Activated T-helper 1 cell treated with anti-CD3 and anti-CD28 coated beads, Interleukin-12 subunit alpha, Interleukin-12 subunit beta, Interleukin-2, Interleukin-4 antibody, amounts not matched to agents 30 ng/mL and 10 ng/mL and 1 ng/mL, durations not matched to agents 14 hours and 24 hours and 36 hours (primary cell): ENCODE data around the gene LZTR1. TPM values are rescaled to one million over a fixed set of nuclear protein-coding genes. Genes with fewer than 3 reads are reported as not detected.

ENCODE experiments used
- DNase-seq: peaks from one replicate; pipeline ENCODE4 v3.0.0; 2021; ENCODE audit warnings: low spot score
- H3K27ac Mint-ChIP-seq: one replicate; pipeline ENCODE4 v1.8.0; 2021; ENCODE audit warnings: mild to moderate bottlenecking, mixed read lengths
- H3K27me3 Mint-ChIP-seq: one replicate; pipeline ENCODE4 v1.8.0; 2022; ENCODE audit warnings: mild to moderate bottlenecking, moderate library complexity, mixed read lengths; ENCODE audit not compliant: insufficient read depth
- H3K36me3 Mint-ChIP-seq: one replicate; pipeline ENCODE4 v1.8.0; 2021; ENCODE audit warnings: low read depth, mixed read lengths
- H3K4me1 Mint-ChIP-seq: one replicate; pipeline ENCODE4 v1.8.0; 2021; ENCODE audit warnings: low read depth, mixed read lengths
- H3K4me3 Mint-ChIP-seq: one replicate; pipeline ENCODE4 v1.8.0; 2021; ENCODE audit warnings: mild to moderate bottlenecking, moderate library complexity, mixed read lengths
- H3K9me3 Mint-ChIP-seq: one replicate; pipeline ENCODE4 v1.8.0; 2021; ENCODE audit warnings: mixed read lengths
- intact Hi-C: fragments of 100-400 bp; cut with micrococcal nuclease; formaldehyde crosslinking; loops from one replicate; pipeline ENCODE4 v1.15.1; 2024
- total RNA-seq: library from RNA; stranded (reverse); gene quantifications from 2 replicates; pipeline ENCODE4 v1.2.3, GENCODE V29; 2022

LZTR1 gene
- total RNA-seq, 1 donor from 2014 or later = 81.9 TPM

DNA sequence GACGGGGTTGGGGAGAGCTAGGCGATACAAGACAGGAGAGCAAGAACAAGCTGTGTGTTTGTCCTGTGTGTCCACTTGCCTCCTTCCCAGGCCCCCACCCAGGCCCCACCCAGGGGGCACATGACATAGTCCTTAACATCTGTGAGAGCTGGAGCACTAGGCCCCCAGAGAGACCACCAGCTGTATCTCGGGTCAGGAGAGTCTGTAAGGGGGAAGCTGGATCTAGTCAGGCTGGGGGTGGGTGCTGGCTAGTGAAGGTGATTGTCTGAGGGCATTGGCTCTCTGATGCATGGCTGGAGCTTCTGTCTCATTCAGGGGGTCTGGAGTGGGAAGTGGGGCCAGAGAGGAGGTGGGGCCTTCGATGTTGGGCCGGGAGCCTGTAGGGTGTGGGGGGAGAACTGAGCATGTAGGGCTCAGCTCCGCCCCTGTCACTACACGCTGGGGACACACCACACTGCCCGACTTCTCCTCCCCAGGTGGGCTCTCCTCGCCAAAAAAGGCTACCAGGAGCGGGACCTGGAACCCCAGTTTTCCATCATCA, 33.4 kb downstream of the LZTR1 start:
- no peak for DNase-seq
- Mint-ChIP-seq H3K36me3 (no peaks in the 10 kb centered on the region), H3K9me3 (no peaks in the 10 kb centered on the region), H3K27ac (no peak overlapping the region), H3K4me1 (peaks cover 15% of the 10 kb centered on the region), H3K4me3 (no peak overlapping the region), H3K27me3 (peaks cover 5% of the 10 kb centered on the region)
- intact Hi-C loops = no loop called here

DNA sequence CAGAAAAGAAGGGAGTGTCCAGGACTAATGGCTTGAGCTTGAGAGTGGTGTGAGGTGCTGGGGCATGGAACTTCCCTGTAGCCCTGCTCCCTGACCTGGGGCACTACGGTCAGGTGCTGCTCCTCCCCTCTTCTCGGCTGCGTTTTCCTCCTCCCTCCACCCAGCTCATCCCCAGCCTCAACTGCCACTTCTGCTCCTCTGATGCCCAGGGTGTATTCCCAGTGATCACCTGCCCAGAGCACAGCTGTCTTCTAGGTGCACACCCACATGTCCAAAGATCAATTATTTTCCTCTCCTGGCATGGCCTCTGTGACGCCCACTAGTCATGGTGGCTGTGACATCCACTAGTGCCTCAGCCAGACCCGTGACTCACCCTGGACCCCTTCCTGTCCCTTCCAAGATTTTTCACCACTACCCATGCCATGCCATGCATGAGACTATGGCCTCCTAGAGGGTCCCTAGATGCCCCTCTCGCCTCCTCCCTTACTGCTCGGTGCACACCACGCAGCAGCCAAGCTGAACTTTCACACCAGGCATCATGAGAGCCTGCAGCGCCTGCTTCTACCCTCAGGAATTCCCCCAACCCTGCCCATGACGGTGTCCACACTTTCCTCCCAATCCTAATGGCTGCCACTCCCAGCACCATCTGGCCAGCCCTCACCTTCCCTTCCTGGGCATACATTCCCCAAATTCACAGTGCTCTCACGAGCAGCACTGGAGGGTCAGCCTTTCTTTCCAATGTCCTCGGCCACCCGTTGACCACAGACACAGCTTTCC, 34.7 kb downstream of the LZTR1 start:
- intact Hi-C loops = no loop called here
- DNase-seq = no peak
- Mint-ChIP-seq H3K4me3 (no peak overlapping the region), H3K4me1 (peaks cover 15% of the 10 kb centered on the region), H3K9me3 (no peaks in the 10 kb centered on the region), H3K27me3 (peaks cover 5% of the 10 kb centered on the region), H3K27ac (peak overlapping the region; percentile 26), H3K36me3 (no peaks in the 10 kb centered on the region)

DNA sequence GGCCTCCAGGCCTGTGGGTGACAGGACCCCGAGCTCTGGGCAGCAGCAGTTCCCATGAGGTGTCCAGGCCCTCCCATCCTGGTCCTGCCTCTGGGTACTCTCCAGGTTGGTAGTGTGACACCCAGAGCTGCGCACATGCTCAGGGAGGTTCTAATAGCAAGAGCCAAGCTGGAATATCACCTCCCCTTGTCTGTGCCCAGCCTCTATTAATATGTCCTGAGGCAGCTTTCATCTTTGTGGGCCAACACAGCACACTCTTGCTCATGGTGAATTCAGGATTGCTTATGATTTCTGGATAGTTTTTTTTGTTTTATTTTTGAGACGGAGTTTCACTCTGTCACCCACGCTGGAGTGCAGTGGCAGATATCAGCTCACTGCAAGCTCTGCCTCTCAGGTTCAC, 36.2 kb downstream of the LZTR1 start:
- peaks cover 15% of the 10 kb centered on the region for H3K4me1 Mint-ChIP-seq
- H3K36me3 Mint-ChIP-seq = no peaks in the 10 kb centered on the region
- peaks cover 4% of the 10 kb centered on the region for H3K27me3 Mint-ChIP-seq

DNA sequence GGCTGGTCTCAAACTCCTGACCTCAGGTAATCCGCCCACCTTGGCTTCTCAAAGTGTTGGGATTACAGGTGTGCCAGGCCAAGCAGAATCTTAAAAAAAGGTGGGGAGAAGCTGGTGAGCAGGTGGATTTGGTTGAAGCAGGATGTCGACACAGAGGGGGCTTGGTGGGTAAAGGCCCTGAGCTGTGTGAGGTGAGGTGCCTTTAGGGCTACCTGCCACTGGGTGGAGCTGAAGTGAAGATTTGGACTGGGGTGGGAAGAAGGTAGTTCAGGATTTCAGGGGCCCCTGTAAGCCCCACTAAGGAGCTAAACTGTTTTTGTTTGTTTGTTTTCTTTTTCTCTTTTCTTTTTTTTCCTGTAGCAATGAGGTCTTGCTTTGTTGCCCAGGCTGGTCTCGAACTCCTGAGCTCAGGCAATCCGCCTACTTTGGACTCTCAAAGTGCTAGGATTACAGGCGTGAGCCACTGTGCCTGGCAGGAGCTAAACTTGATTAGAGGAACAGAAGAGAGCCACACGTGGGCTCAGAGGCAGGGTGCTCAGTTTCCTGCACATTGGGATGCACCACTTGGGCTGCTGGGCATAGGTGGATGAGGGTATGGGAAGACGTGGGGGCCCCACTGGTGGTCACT, 38.8 kb downstream of the LZTR1 start:
- Mint-ChIP-seq H3K4me3 (no peak overlapping the region), H3K9me3 (no peaks in the 10 kb centered on the region), H3K27me3 (no peaks in the 10 kb centered on the region), H3K4me1 (peaks cover 7% of the 10 kb centered on the region), H3K27ac (no peak overlapping the region), H3K36me3 (no peaks in the 10 kb centered on the region)
- intact Hi-C loops = no loop called here
- no peak for DNase-seq

More for the DNA sequence above, 36.2 kb downstream of the LZTR1 start:
- Mint-ChIP-seq H3K9me3 (no peaks in the 10 kb centered on the region), H3K4me3 (no peak overlapping the region), H3K27ac (no peak overlapping the region)
- DNase-seq = no peak
- intact Hi-C loops = no loop called here

DNA sequence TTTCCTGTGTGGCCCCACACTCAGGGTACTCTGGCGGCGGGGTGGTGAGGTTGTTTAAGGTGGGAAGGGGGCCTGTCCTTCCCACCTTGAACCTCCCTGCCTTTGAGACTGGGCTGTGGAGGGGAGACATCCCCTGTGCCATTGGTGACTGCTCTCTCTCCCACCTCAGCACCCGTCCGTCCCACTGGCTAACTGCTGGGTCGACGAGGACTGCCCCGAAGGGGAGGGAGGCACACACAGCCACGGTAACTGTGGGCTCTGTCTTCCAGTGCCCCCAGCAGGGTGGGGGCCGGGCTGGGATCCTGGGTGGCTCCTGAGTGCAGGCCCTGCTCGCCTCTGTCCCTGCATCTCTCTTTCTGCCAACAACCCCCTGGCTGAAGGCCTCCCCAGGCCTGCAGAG, 40.4 kb downstream of the LZTR1 start:
- intact Hi-C loops = no loop called here
- no peaks in the 10 kb centered on the region for H3K36me3 Mint-ChIP-seq
- no peaks in the 10 kb centered on the region for H3K9me3 Mint-ChIP-seq
- DNase-seq = no peak
- H3K4me3 Mint-ChIP-seq = no peak overlapping the region
- H3K27me3 Mint-ChIP-seq = no peaks in the 10 kb centered on the region
- H3K27ac Mint-ChIP-seq = no peak overlapping the region
- peaks cover 7% of the 10 kb centered on the region for H3K4me1 Mint-ChIP-seq

DNA sequence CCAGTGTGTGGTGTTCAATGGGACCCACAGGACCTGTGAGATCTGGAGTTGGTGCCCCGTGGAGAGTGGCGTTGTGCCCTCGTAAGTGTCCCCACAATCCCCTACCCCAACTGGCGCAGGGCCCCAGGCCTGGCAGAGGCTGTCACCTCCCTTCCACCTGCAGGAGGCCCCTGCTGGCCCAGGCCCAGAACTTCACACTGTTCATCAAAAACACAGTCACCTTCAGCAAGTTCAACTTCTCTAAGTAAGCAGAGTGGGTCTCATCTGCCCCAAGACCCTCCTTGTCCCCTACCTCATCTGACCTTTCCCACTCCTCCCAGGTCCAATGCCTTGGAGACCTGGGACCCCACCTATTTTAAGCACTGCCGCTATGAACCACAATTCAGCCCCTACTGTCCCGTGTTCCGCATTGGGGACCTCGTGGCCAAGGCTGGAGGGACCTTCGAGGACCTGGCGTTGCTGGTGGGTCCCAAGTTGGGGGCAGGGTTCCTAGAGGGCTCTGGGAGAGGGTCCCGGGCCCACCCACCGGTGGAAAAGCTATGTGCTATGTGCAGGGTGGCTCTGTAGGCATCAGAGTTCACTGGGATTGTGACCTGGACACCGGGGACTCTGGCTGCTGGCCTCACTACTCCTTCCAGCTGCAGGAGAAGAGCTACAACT, 41.0 kb downstream of the LZTR1 start:
- Mint-ChIP-seq H3K9me3 (no peaks in the 10 kb centered on the region), H3K4me3 (no peak overlapping the region), H3K4me1 (peaks cover 7% of the 10 kb centered on the region), H3K36me3 (no peaks in the 10 kb centered on the region), H3K27ac (no peak overlapping the region), H3K27me3 (no peaks in the 10 kb centered on the region)
- intact Hi-C loops = no loop called here
- no peak for DNase-seq

DNA sequence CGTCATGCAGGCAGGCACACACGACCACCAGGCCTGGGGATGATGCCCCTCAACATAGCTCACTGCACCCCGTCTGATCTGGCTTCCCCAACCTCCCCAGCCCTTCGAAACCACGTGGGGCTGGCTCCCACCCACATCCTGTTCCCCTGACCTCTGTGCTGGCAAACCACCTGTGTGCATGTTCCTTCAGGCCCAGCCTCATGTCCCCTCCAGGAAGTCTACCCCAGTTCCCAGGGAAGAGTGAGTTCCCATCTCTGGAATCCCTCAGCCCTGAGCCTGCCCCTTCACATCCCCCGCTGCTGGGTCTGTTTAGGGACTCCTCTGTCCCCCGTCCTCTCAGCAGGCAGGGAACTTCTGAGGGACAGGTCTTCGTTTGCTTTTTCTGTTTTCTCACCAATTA, 43.2 kb downstream of the LZTR1 start:
- H3K4me3 Mint-ChIP-seq = no peak overlapping the region
- no peaks in the 10 kb centered on the region for H3K36me3 Mint-ChIP-seq
- DNase-seq = no peak
- intact Hi-C loops = no loop called here
- no peaks in the 10 kb centered on the region for H3K9me3 Mint-ChIP-seq
- peak overlapping the region; percentile 34 for H3K27ac Mint-ChIP-seq
- peaks cover 5% of the 10 kb centered on the region for H3K27me3 Mint-ChIP-seq
- H3K4me1 Mint-ChIP-seq = peaks cover 7% of the 10 kb centered on the region

DNA sequence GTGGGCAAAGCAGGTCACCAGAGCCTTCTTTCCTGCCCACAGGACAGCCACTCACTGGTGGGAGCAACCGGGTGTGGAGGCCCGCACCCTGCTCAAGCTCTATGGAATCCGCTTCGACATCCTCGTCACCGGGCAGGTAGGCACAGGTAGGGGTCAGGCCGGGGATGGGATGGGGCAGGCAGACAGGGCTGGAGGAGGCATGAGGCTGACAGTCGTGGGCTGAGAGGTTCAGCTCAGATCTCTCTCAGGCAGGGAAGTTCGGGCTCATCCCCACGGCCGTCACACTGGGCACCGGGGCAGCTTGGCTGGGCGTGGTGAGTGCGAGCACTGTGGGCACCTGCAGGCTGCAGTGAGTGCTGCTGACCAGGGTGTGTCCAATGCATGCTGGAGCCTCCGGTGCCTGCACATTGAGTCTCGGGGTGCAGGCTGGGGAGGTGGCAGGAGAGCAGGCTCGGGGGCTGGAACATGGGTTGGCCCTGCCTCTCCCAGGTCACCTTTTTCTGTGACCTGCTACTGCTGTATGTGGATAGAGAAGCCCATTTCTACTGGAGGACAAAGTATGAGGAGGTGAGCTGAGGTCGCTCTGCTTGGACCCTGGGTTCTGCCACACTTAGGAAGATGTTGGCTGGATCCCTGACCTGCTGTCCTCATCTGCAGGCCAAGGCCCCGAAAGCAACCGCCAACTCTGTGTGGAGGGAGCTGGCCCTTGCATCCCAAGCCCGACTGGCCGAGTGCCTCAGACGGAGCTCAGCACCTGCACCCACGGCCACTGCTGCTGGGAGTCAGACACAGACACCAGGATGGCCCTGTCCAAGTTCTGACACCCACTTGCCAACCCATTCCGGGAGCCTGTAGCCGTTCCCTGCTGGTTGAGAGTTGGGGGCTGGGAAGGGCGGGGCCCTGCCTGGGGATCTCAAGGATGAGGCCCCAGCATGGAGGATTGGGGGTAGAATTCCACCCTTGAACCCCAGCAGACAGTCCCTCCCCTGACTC, 44.0 kb downstream of the LZTR1 start:
- Mint-ChIP-seq H3K9me3 (no peaks in the 10 kb centered on the region), H3K36me3 (no peaks in the 10 kb centered on the region), H3K4me3 (no peak overlapping the region), H3K27me3 (peaks cover 12% of the 10 kb centered on the region), H3K4me1 (peaks cover 7% of the 10 kb centered on the region), H3K27ac (peak overlapping the region; percentile 9)
- no peak for DNase-seq
- intact Hi-C loops = no loop called here

DNA sequence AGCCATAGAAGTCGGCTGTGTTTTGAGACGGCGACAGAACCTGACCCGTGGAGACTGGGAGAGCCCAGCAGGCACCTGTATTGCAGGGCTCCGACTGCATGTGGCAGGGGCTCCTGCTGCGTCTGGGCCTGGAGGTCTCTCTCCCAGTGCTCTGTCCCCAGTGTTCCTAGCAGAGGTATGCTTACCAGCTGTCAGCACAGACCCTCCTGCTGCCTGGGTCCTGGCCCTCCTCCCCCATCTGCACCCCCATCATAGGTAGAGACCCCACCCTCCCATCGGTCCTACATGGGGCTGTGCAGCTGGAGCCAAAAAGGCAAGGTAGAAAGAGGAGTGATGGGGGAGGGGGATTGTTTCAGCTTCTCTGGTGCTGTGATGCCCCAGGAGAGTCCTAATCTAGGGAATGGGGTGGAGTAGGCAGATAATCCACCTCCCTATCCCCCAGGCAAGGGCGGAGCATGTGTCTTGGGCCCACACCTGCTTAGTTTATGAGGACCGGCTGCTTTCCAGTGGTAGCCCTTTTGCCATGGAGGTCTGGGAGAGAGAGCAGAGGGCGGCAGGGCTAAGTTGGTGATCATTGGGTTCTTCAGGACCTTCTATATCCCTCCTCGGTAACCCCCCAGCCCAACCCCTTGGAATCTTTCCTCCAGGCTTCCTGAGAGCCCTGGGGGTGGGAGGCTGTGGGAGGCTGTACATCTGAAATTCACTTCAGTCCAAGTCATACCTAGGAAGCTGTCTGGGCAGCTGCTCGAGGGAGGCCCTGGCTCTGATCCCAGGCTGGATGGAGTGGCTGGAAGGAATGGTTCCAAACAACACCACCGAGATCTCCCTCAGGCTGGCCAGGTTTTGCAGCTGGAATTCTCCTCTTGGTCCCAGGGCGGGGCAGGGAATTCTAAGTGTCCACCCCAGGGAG, 44.9 kb downstream of the LZTR1 start:
- Mint-ChIP-seq H3K27ac (no peak overlapping the region), H3K4me3 (no peak overlapping the region), H3K27me3 (peaks cover 13% of the 10 kb centered on the region), H3K9me3 (no peaks in the 10 kb centered on the region), H3K4me1 (peaks cover 7% of the 10 kb centered on the region), H3K36me3 (no peaks in the 10 kb centered on the region)
- intact Hi-C loops = no loop called here
- DNase-seq = no peak

DNA sequence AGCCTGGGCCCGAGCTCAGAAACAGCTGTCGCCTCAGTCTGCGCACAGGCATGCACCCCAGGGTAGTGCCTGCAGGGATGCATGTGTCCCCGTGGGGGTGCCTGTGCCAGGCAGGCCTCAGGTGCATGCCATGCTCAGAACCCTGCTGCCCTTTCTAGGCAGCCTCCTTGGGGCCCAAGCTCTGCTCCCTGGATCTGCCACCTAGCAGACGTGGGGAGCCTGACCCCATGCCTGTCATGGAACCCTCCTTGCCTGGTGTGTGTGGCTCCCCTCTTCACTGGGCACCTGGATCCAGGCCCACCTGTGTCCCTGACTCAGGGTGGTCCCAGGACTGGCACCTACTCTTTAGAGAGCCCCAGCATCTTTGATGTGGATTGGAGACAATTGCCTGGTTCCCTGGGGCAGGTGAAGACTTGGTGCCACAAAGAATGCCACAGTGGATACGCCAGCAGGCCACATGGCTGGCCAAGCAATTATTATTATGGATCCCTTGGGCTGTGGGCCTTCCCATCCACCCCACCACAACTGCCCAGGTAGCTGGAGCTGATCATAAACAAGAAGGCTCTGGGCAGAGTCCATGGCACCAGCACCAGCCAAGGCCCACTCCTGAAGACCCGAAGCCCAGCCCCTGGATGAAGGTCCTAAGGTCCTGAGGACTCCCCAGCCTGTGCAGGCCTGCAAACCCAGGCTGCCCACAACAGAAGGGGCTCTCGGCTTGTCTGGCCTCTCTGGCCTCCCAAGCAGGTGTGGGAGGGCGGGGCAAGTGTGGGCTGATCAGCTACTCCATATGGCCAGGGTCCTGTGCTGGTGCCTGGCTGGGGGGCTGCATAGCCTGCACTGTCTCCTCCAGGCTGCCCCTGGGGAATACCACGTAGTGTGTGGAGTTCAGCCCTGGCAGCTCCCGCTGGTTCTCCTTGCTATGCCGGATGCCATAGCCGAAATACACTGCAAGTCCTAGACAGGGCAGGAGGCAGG, 46.5 kb downstream of the LZTR1 start:
- Mint-ChIP-seq H3K4me1 (peaks cover 7% of the 10 kb centered on the region), H3K4me3 (no peak overlapping the region), H3K27me3 (peaks cover 21% of the 10 kb centered on the region), H3K36me3 (no peaks in the 10 kb centered on the region), H3K9me3 (no peaks in the 10 kb centered on the region), H3K27ac (no peak overlapping the region)
- intact Hi-C loops = no loop called here
- no peak for DNase-seq

DNA sequence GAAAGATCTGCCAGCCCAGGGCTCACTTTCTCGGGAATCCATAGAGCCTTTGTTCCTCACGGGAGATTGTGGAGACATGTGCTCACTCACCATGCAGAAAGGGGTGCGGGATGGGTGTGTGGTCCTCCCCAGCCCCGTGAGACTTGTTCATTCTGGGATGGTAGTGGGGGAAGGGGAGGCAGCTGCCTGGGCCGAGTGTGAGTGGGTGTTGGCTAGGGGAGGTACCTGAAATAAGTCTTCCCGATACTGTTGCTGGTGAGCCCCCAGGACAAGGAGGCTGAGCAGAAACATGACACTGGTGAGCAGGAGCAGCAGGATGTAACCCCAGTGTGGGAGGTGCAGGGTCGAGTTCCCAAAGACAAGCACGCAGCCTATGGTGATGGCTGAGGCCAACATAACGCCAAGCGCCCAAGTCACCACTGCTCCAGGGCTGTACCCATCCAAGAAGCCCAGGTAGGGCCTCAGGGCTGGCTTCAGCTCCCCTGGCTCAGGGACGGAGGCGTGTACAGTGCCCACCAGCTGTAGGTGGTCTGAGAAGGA, 47.5 kb downstream of the LZTR1 start:
- no peak for DNase-seq
- Mint-ChIP-seq H3K36me3 (no peaks in the 10 kb centered on the region), H3K27me3 (peaks cover 25% of the 10 kb centered on the region), H3K9me3 (no peaks in the 10 kb centered on the region), H3K4me1 (peaks cover 13% of the 10 kb centered on the region), H3K4me3 (no peak overlapping the region), H3K27ac (no peak overlapping the region)
- intact Hi-C loops = no loop called here
